Esophagus muscularis mucosa (tissue), 3 donors: Measurements from ENCODE around the gene PLA2G4C.

Source experiments
- CTCF ChIP-seq, 3 experiments: fragments of 200-600 bp in 2 of 3; fragments of 450-650 bp in 1 of 3; sonication (generic) in 2 of 3; IDR thresholded peaks; one replicate each; pipeline ENCODE4 v1.5.1; 2017 to 2019; ENCODE audit warnings: antibody characterized with exemption in 3 of 3, mild to moderate bottlenecking in 2 of 3, moderate library complexity in 1 of 3
- POLR2A ChIP-seq: fragments of 450-650 bp; IDR thresholded peaks from one replicate; pipeline ENCODE4 v1.6.1; 2017; ENCODE audit warnings: antibody characterized with exemption, moderate library complexity, mild to moderate bottlenecking, low read depth

GRCh38 chr19:48059331-48059730 lies 51.3 kb downstream of the PLA2G4C start:
- TF ChIP-seq POLR2A (no peak), CTCF (IDR thresholded peaks at IDR 0.05) (no peak)
